Right lobe of liver (tissue), 4 donors: ENCODE measurements around the gene ENDOU.

Experiments
- CTCF ChIP-seq, 4 donors: fragments of 200-600 bp in 3 of 4; fragments of 450-650 bp in 1 of 4; IDR thresholded peaks; one replicate each; pipeline versions ENCODE4 v1.5.1 to v1.8.0; 2016 to 2022; ENCODE audit warnings: antibody characterized with exemption in 4 of 4, mild to moderate bottlenecking in 2 of 4
- POLR2A ChIP-seq: fragments of 450-650 bp; IDR thresholded peaks from one replicate; pipeline ENCODE4 v1.6.1; 2017; ENCODE audit warnings: antibody characterized with exemption, mild to moderate bottlenecking
- donor health status: DM: no; HTN: no; CAD: no.
- donor health status: DM: no; HTN: no; CAD: no.
- donor health status: DM: no; HTN: yes; CAD: no.

DNA sequence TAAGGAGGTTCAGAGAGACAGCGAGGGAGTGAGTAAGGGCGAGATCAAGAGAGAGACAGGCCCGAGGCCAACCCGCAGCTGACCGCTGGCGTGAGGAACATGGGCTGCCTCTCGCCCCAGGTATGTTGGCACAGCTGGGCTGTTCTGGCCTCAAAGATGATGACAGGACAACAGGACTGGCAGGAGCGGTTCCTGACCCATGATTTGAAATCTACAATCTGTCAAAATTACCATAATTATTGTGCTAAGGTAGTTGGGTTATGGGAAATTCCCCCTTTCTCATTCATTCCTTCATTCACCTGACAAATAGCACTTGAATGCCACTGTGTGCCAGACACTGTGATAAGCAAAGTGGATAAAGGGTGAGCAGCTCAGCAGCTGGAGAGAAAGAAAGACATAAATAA lies 5.1 kb upstream of the ENDOU start:
- TF ChIP-seq CTCF (IDR thresholded peaks at IDR 0.05): no peak
- TF ChIP-seq POLR2A: no peak
